ENCODE measurements around the gene MFSD2B. TPM values are rescaled to one million over a fixed set of nuclear protein-coding genes. Genes with fewer than 3 reads are reported as not detected.

MFSD2B gene
- total RNA-seq, 1 experiment from 2014 or later: 0.42 TPM

GRCh38 chr2:23976883-23977282 is 33.0 kb upstream of the MFSD2B start (continued):
- no peak for TF ChIP-seq CREB1 (CRISPR knock-in tag; IDR thresholded peaks at IDR 0.05)
- no peak for TF ChIP-seq JAZF1 (CRISPR knock-in tag; IDR thresholded peaks at IDR 0.05)
- TF ChIP-seq CDX4 (CRISPR knock-in tag; IDR thresholded peaks at IDR 0.05; ENCODE audit: borderline replicate concordance): no peak
- no peak for TF ChIP-seq IRF2 (CRISPR knock-in tag; IDR thresholded peaks at IDR 0.05; ENCODE audit: borderline replicate concordance, low read depth)
- TF ChIP-seq ARID4B (CRISPR knock-in tag; IDR thresholded peaks at IDR 0.05; ENCODE audit: borderline replicate concordance): no peak
- TF ChIP-seq FOXP1 (CRISPR knock-in tag; IDR thresholded peaks at IDR 0.05; ENCODE audit: borderline replicate concordance): no peak
- TF ChIP-seq RELA (CRISPR knock-in tag; IDR thresholded peaks at IDR 0.05; ENCODE audit: borderline replicate concordance): no peak
- TF ChIP-seq NR3C1 (CRISPR knock-in tag; conservative IDR thresholded peaks at IDR 0.05; ENCODE audit: low read depth): no peak
- TF ChIP-seq FOXJ3 (CRISPR knock-in tag; IDR thresholded peaks at IDR 0.05; ENCODE audit: borderline replicate concordance): no peak
- no peak for TF ChIP-seq ZNF281 (CRISPR knock-in tag; IDR thresholded peaks at IDR 0.05)

- H3K9me3 Mint-ChIP-seq: no peaks in the 10 kb centered on the region
- H3K4me1 Mint-ChIP-seq: peaks cover 14% of the 10 kb centered on the region
- no peak for TF ChIP-seq CTCF (IDR thresholded peaks at IDR 0.05)
- TF ChIP-seq ZNF512 (CRISPR knock-in tag; IDR thresholded peaks at IDR 0.05; ENCODE audit: borderline replicate concordance): no peak
- no peak for TF ChIP-seq SP1 (CRISPR knock-in tag; conservative IDR thresholded peaks at IDR 0.05)
- TF ChIP-seq ZNF396 (CRISPR knock-in tag; IDR thresholded peaks at IDR 0.05; ENCODE audit: borderline replicate concordance): no peak
- no peak for TF ChIP-seq MXD4 (CRISPR knock-in tag; IDR thresholded peaks at IDR 0.05; ENCODE audit: borderline replicate concordance)
- TF ChIP-seq CREM (CRISPR knock-in tag; IDR thresholded peaks at IDR 0.05): no peak
- H3K27ac Mint-ChIP-seq: no peak overlapping the region
- H3K4me3 Mint-ChIP-seq: no peak overlapping the region
- ATAC-seq (no peak), DNase-seq (ENCODE audit: low spot score) (no peak)
- ChIA-PET CTCF (no interaction called here), POLR2A (no interaction called here)
- H3K27me3 Mint-ChIP-seq (ENCODE audit: low read depth): no peaks in the 10 kb centered on the region
- peaks cover 3% of the 10 kb centered on the region; the same call in 1 of the 2 replicates for H3K36me3 Mint-ChIP-seq
These were observed 21.5 kb upstream of the MFSD2B start for GRCh38 chr2:23988371-23988770.

Data from WTC11 (cell line).